Thyroid gland (tissue), 4 donors: ENCODE measurements around the gene NFIB.

Experiments used
- POLR2A ChIP-seq, 2 donors: fragments of 450-650 bp; IDR thresholded peaks; one replicate each; pipeline ENCODE4 v1.6.1; 2017; ENCODE audit warnings: antibody characterized with exemption in 2 of 2, mild to moderate bottlenecking in 2 of 2, moderate library complexity in 1 of 2
- TF ChIP-seq, protein P1 (sequence below), 6 experiments: fragments of 200-600 bp in 3 of 6; fragments of 450-650 bp in 3 of 6; sonication (generic) in 3 of 6; IDR thresholded peaks; one replicate each; pipeline ENCODE4 v1.5.1; 2016 to 2019; ENCODE audit warnings: antibody characterized with exemption in 6 of 6, mild to moderate bottlenecking in 2 of 6, inconsistent platforms in 1 of 6, moderate library complexity in 1 of 6

DNA sequence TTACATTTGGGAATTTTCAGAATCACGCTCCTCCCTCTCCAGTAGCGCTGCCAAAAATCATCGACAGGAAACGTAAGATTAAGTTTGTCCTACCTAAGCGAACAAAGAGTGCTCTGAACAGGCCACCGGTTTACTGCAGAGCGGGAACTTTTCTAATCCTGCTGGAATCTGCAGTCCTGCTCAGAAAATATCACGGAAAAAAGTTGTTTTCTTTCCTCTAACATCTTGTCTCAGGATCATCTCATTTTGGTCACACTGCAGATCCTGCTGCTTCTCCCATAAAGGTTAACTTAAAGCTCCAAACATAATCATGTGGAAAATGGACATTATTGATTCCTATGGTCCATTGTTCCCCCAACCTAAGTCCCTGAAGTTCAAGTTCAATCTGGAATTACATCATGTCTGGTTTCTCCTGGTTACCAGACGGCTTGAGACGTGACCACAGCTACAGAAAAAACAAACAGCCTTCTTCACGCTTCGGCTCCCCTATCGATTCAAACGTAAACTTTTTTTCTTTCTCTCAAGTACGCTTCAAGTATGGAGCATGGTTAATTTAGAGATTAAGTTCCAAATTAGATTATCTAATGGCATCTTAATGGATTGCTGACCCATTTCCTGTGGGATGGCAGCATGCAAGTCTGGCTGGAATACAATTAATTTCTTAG is 217.6 kb downstream of the NFIB start:
- TF ChIP-seq, protein P1, sequence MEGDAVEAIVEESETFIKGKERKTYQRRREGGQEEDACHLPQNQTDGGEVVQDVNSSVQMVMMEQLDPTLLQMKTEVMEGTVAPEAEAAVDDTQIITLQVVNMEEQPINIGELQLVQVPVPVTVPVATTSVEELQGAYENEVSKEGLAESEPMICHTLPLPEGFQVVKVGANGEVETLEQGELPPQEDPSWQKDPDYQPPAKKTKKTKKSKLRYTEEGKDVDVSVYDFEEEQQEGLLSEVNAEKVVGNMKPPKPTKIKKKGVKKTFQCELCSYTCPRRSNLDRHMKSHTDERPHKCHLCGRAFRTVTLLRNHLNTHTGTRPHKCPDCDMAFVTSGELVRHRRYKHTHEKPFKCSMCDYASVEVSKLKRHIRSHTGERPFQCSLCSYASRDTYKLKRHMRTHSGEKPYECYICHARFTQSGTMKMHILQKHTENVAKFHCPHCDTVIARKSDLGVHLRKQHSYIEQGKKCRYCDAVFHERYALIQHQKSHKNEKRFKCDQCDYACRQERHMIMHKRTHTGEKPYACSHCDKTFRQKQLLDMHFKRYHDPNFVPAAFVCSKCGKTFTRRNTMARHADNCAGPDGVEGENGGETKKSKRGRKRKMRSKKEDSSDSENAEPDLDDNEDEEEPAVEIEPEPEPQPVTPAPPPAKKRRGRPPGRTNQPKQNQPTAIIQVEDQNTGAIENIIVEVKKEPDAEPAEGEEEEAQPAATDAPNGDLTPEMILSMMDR (IDR thresholded peaks at IDR 0.05) = no peak
- no peak for TF ChIP-seq POLR2A (IDR thresholded peaks at IDR 0.05)
